GM12878 (cell line): Measurements from ENCODE around the gene SEMA7A. TPM values are rescaled to one million over a fixed set of nuclear protein-coding genes. Genes with fewer than 3 reads are reported as not detected.

Experiments
- ATAC-seq: fragments of 200-7000 bp; cut with Tn5 transposase; 3 replicates; pipeline ENCODE4 v1.9.1; 2020; ENCODE audit warnings: mild to moderate bottlenecking, moderate library complexity
- BruUV-seq: library from RNA; stranded (reverse); fragments of 400-500 nt; replicated peaks from 2 replicates; lab custom pipeline; 2021; lab: Mats Ljungman, UMichigan
- CTCF ChIA-PET: fragments of 300-600 bp; sonication (Branson Sonifier 250); formaldehyde crosslinking; extraction: SDS; loops from one replicate; lab custom pipeline; 2021; ENCODE audit warnings: inconsistent platforms; lab: Yijun Ruan, JAX
- POLR2A ChIA-PET: fragments of 350-600 bp; formaldehyde crosslinking; extraction: SDS; loops from one replicate; lab custom pipeline; 2021; ENCODE audit warnings: inconsistent platforms; lab: Charles Lee
- RAD21 ChIA-PET: fragments of 300-600 bp; sonication (Branson Sonifier 250); formaldehyde crosslinking; loops from one replicate; lab custom pipeline; 2023; ENCODE audit warnings: antibody characterized with exemption; ENCODE audit not compliant: unreplicated experiment; lab: Charles Lee
- SMC1A ChIA-PET: fragments of 300-600 bp; sonication (Branson Sonifier 250); formaldehyde crosslinking; loops from one replicate; lab custom pipeline; 2023; ENCODE audit not compliant: unreplicated experiment, uncharacterized antibody; lab: Charles Lee
- DNase-seq: peaks from one replicate; pipeline ENCODE4 v3.0.0-alpha.2; 2011; ENCODE audit warnings: low read depth, low spot score
- FAIRE-seq: peaks from 3 replicates; lab custom pipeline; 2011; peaks lifted over from hg19 to GRCh38; lab: Jason Lieb, UNC
- H2AFZ ChIP-seq: 2 replicates; pipeline ENCODE4 v1.6.0; 2011; ENCODE audit warnings: low read depth, low read length, control low read depth; ENCODE audit not compliant: control insufficient read depth
- H3K27ac ChIP-seq: 2 replicates; pipeline ENCODE4 v1.5.1; 2011; ENCODE audit warnings: control low read depth; ENCODE audit not compliant: control insufficient read depth, insufficient read depth
- H3K27me3 ChIP-seq, 2 experiments: replicated peaks in 1 of 2; 2 replicates each; pipeline versions ENCODE4 v1.6.0 to v1.6.1; 2011; ENCODE audit warnings: low read length in 1 of 2; ENCODE audit not compliant: control insufficient read depth in 2 of 2, insufficient read depth in 2 of 2
- H3K36me3 ChIP-seq, 2 experiments: 2 replicates each; pipeline ENCODE4 v1.5.1; 2011; ENCODE audit warnings: low read length in 1 of 2; ENCODE audit not compliant: control insufficient read depth in 2 of 2, insufficient read depth in 2 of 2
- H3K4me1 ChIP-seq: 2 replicates; pipeline ENCODE4 v1.6.1; 2011; ENCODE audit warnings: mild to moderate bottlenecking, low read length, moderate library complexity, mixed read lengths; ENCODE audit not compliant: control insufficient read depth, insufficient read depth
- H3K4me2 ChIP-seq: 2 replicates; pipeline ENCODE4 v1.6.0; 2011; ENCODE audit warnings: control low read depth; ENCODE audit not compliant: control insufficient read depth, insufficient read depth
- H3K4me3 ChIP-seq: fragments of 200-600 bp; sonication (generic); 2 replicates; pipeline ENCODE4 v1.5.1; 2016
- H3K79me2 ChIP-seq: 2 replicates; pipeline ENCODE4 v1.6.0; 2011; ENCODE audit warnings: low read length; ENCODE audit not compliant: control insufficient read depth, insufficient read depth
- H3K9ac ChIP-seq: 2 replicates; pipeline ENCODE4 v1.8.0; 2011; ENCODE audit warnings: low read length, control low read depth, mixed read lengths; ENCODE audit not compliant: control insufficient read depth, insufficient read depth
- H3K9me3 ChIP-seq: replicated peaks from 3 replicates; pipeline ENCODE4 v1.5.1; 2011; ENCODE audit warnings: mild to moderate bottlenecking, low read length; ENCODE audit not compliant: control insufficient read depth, insufficient read depth
- H4K20me1 ChIP-seq: 2 replicates; pipeline ENCODE4 v1.6.0; 2011; ENCODE audit not compliant: control insufficient read depth, insufficient read depth
- BACH1 ChIP-seq: fragments of 450-650 bp; IDR thresholded peaks from 2 replicates; pipeline ENCODE4 v1.6.1; 2017; ENCODE audit warnings: mild to moderate bottlenecking, borderline replicate concordance
- BCL11A ChIP-seq: IDR thresholded peaks from 2 replicates; pipeline ENCODE4 v1.6.1; 2011; ENCODE audit warnings: low read depth, low read length
- BRCA1 ChIP-seq: IDR thresholded peaks from 2 replicates; pipeline ENCODE4 v1.6.1; 2011; ENCODE audit warnings: low read depth, low read length, improper control_type of control experiment
- DPF2 ChIP-seq: fragments of 450-650 bp; IDR thresholded peaks from 2 replicates; pipeline ENCODE4 v1.6.1; 2017; ENCODE audit warnings: mild to moderate bottlenecking
- MTA2 ChIP-seq: fragments of 450-650 bp; IDR thresholded peaks from 2 replicates; pipeline ENCODE4 v1.6.1; 2016; ENCODE audit warnings: low read depth, mild to moderate bottlenecking, moderate library complexity
- MYB ChIP-seq: fragments of 150-350 bp; IDR thresholded peaks from 2 replicates; pipeline ENCODE4 v1.6.1; 2014; ENCODE audit warnings: mild to moderate bottlenecking, low read depth, low read length, borderline replicate concordance
- PAX5 ChIP-seq: IDR thresholded peaks from 2 replicates; pipeline ENCODE4 v1.6.1; 2011; ENCODE audit warnings: low read depth, low read length, borderline replicate concordance
- POLR2A ChIP-seq: IDR thresholded peaks from 2 replicates; pipeline ENCODE4 v1.6.1; 2011; ENCODE audit warnings: low read depth, mild to moderate bottlenecking, low read length
- POLR2AphosphoS5 ChIP-seq: IDR thresholded peaks from 2 replicates; pipeline ENCODE4 v1.6.1; 2011; ENCODE audit warnings: mild to moderate bottlenecking, low read length, inconsistent platforms
- SREBF1 ChIP-seq: IDR thresholded peaks from 2 replicates; pipeline ENCODE4 v1.6.1; 2012; ENCODE audit warnings: mild to moderate bottlenecking, low read length
- SREBF2 ChIP-seq: IDR thresholded peaks from 2 replicates; pipeline ENCODE4 v1.6.1; 2012; ENCODE audit warnings: mild to moderate bottlenecking, low read length
- SUPT20H ChIP-seq: IDR thresholded peaks from 2 replicates; pipeline ENCODE4 v1.6.1; 2011; ENCODE audit warnings: low read depth, mild to moderate bottlenecking, low read length, moderate library complexity, borderline replicate concordance; ENCODE audit not compliant: control insufficient read depth
- TCF12 ChIP-seq: IDR thresholded peaks from 2 replicates; pipeline ENCODE4 v1.6.1; 2011; ENCODE audit warnings: low read depth, mild to moderate bottlenecking, low read length
- TCF3 ChIP-seq: IDR thresholded peaks from 2 replicates; pipeline ENCODE4 v1.6.1; 2012; ENCODE audit warnings: low read depth, mild to moderate bottlenecking, low read length, borderline replicate concordance; ENCODE audit not compliant: insufficient read depth
- ZBED1 ChIP-seq: IDR thresholded peaks from 2 replicates; pipeline ENCODE4 v1.6.1; 2016; ENCODE audit warnings: borderline replicate concordance
- ZBTB40 ChIP-seq: fragments of 450-650 bp; IDR thresholded peaks from 2 replicates; pipeline ENCODE4 v1.6.1; 2016; ENCODE audit warnings: mild to moderate bottlenecking, moderate library complexity, borderline replicate concordance
- whole genome bisulfite sequencing: methylation state at CpG from one replicate; pipeline ENCODE4 v1.1.6; 2016; ENCODE audit warnings: low lambda C conversion rate; ENCODE audit not compliant: insufficient replicate concordance, insufficient coverage; ENCODE audit errors: missing lambda C conversion rate; 5-methylcytosine and 5-hydroxymethylcytosine counted together
- in situ Hi-C: fragments of 300-500 bp; cut with MboI; formaldehyde crosslinking; loops from 9 replicates; pipeline ENCODE4 v1.14.3; 2018; ENCODE audit warnings: mixed read lengths
- intact Hi-C: fragments of 100-400 bp; cut with micrococcal nuclease; formaldehyde crosslinking; loops from one replicate; pipeline ENCODE4 v1.14.2; 2022; ENCODE audit not compliant: unreplicated experiment
- polyA plus RNA-seq, 11 experiments: library from polyadenylated mRNA; depleted of rRNA in 4 of 11; unstranded in 6 of 11; stranded (reverse) in 5 of 11; fragments of >200 nt; fragmentation: Nextera tagmentation in 4 of 11; fragmentation: Illumina TruSeq in 1 of 11; extraction: Ambion mirVana in 4 of 11; extraction: Trizol in 1 of 11; gene quantifications; 1 replicate in 1 of 11; 2 replicates in 10 of 11; pipeline versions ENCODE4 v1.2.1 to v1.2.3, GENCODE V29; 2011 to 2016; ENCODE audit warnings: inconsistent platforms in 2 of 11, missing spikeins in 2 of 11, low read depth in 1 of 11
- total RNA-seq, 4 experiments: library from RNA; depleted of rRNA in 3 of 4; stranded (reverse); fragments of >200 nt in 3 of 4; fragmentation: Illumina TruSeq in 1 of 4; extraction: Trizol in 1 of 4; gene quantifications; 2 replicates each; pipeline versions ENCODE4 v1.2.1 to v1.2.3, GENCODE V29; 2013 to 2021
- TF ChIP-seq, protein P1 (sequence below): IDR thresholded peaks from 2 replicates; pipeline ENCODE4 v1.6.1; 2012; ENCODE audit warnings: low read depth, low read length, improper control_type of control experiment
- TF ChIP-seq, protein P2 (sequence below): IDR thresholded peaks from 2 replicates; pipeline ENCODE4 v1.6.1; 2011; ENCODE audit warnings: mild to moderate bottlenecking, low read depth, low read length, moderate library complexity; ENCODE audit not compliant: insufficient replicate concordance

SEMA7A gene
- total and polyA plus RNA-seq, 10 of the 15 experiments (the other 5 are each of a cell fraction or from before 2014, with no cell fraction given), result 0.08 to 112 (median 53.5) TPM

- SMC1A ChIA-PET, result interaction anchor here (7.2 to 21.3 kb wide), 2 partner anchors 11 to 50 kb away, joined by 336 to 544 read pairs; partner anchors contain the start of gene SEMA7A
- CTCF ChIA-PET, result interaction anchor here (0.9 to 21.7 kb wide), 2 partner anchors 17 to 50 kb away, joined by 3 to 655 read pairs; partner anchors contain the start of gene SEMA7A
- Histone ChIP-seq H3K36me3 (no peaks in the 10 kb centered on the region; a peak in 1 of 4 replicates), H3K27me3 (no peaks in the 10 kb centered on the region), H3K27ac (peak overlapping the region; percentile 97), H3K4me1 (peaks cover 77% of the 10 kb centered on the region), H2AFZ (no peak overlapping the region), H3K4me2 (no peak overlapping the region), H3K79me2 (peaks cover 33% of the 10 kb centered on the region), H3K9ac (0 out of 2 replicates have a peak overlapping the region, but pooled peaks have one; percentile 1), H3K9me3 (no peaks in the 10 kb centered on the region), H4K20me1 (no peaks in the 10 kb centered on the region), H3K4me3 (no peak overlapping the region)
- ATAC-seq (no peak), DNase-seq (no peak), FAIRE-seq (no peak)
- no TSS peak for BruUV-seq
- TF ChIP-seq TCF3 (peak; percentile 89), ZBED1 (no peak), BACH1 (peak; percentile 8; the same call in 1 of the 2 replicates), PAX5 (no peak), TCF12 (peak; percentile 75), BRCA1 (no peak), SREBF1 (no peak), POLR2A (peak; percentile 47), DPF2 (no peak), MYB (no peak), BCL11A (no peak), SREBF2 (no peak), SUPT20H (no peak), POLR2AphosphoS5 (peak; percentile 48; the same call in 1 of the 2 replicates), MTA2 (no peak), ZBTB40 (no peak)
- TF ChIP-seq, protein P1, sequence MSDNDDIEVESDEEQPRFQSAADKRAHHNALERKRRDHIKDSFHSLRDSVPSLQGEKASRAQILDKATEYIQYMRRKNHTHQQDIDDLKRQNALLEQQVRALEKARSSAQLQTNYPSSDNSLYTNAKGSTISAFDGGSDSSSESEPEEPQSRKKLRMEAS, result 0 out of 2 replicates have a peak, but pooled peaks have one; percentile 15
- TF ChIP-seq, protein P2, sequence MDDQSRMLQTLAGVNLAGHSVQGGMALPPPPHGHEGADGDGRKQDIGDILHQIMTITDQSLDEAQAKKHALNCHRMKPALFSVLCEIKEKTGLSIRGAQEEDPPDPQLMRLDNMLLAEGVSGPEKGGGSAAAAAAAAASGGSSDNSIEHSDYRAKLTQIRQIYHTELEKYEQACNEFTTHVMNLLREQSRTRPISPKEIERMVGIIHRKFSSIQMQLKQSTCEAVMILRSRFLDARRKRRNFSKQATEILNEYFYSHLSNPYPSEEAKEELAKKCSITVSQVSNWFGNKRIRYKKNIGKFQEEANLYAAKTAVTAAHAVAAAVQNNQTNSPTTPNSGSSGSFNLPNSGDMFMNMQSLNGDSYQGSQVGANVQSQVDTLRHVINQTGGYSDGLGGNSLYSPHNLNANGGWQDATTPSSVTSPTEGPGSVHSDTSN, result no peak
- intact Hi-C loops (no loop called here), in situ Hi-C loops (no loop called here)
- WGBS, result 67% methylated on average over 13 of the region's 13 CpGs
- RAD21 ChIA-PET, result interaction anchor here (5.9 to 7.4 kb wide), 3 partner anchors 8 to 42 kb away, joined by 145 to 262 read pairs (median 228); partner anchors contain the start of gene SEMA7A
- POLR2A ChIA-PET, result interaction anchor here (1.0 to 15.8 kb wide), 4 partner anchors 8 to 44 kb away, joined by 3 to 302 read pairs (median 157); partner anchors contain the start of gene SEMA7A
Observed at GRCh38 chr15:74387141-74387541, 46.6 kb downstream of the SEMA7A start.
